ENCODE results near the gene ZNF804A.

- no peak for TF ChIP-seq FOXM1 (IDR thresholded peaks at IDR 0.05; ENCODE audit: borderline replicate concordance)
- TF ChIP-seq NFRKB (IDR thresholded peaks at IDR 0.05), result no peak
- no peak for TF ChIP-seq ELF4 (IDR thresholded peaks at IDR 0.05)
- no peak for TF ChIP-seq BHLHE40 (IDR thresholded peaks at IDR 0.05; ENCODE audit: borderline replicate concordance)
- TF ChIP-seq SP1 (IDR thresholded peaks at IDR 0.05), result no peak
- TF ChIP-seq LEF1 (IDR thresholded peaks at IDR 0.05; ENCODE audit: borderline replicate concordance), result no peak
- TF ChIP-seq FOXA1 (IDR thresholded peaks at IDR 0.05), result no peak
- TF ChIP-seq CTBP1 (IDR thresholded peaks at IDR 0.05; ENCODE audit: borderline replicate concordance), result no peak
- TF ChIP-seq HDGF (IDR thresholded peaks at IDR 0.05; ENCODE audit: borderline replicate concordance), result no peak
- TF ChIP-seq ARNT (IDR thresholded peaks at IDR 0.05), result no peak
- no peak for TF ChIP-seq PKNOX1 (IDR thresholded peaks at IDR 0.05)
- no peak for TF ChIP-seq TARDBP (IDR thresholded peaks at IDR 0.05)
Measured at GRCh38 chr2:184956856-184957255, 358.5 kb downstream of the ZNF804A start.

Data from HEK293T (cell line).